ENCODE measurements around the gene TOMM70.

Gene TOMM70

DNA sequence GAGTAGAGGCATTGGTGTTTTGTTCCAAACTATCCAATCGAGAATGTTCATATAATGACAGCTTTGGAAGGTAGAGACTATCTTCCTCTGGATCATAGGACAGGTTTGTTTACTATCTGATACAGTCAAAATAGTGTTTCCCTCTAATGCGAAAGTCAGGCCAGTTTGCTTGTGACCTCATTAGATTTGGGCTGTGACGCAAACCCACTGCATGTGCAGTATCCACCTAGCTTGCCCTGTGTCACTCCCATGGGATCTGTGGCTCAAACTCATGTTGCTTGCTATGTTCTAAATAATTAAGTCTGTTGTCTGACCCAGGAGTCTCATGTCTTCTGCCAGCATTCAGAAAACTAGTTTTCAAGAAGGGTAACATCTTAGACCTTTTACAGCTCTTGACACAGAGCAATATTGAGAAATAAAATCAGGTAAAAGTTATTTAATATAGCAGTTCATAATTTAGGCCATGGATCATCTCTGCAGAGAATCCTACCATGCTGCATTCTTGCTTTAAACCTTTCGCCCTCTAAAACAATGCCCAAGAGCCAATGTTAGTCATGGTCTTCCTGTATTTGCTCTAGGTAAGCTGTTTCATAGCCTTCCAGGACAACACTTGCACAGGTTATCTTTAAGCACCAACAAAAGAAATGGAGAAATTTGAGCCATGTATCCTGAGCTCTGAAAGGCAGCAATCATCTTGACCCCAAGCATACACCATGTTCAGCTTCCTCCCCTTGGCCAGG is 40.0 kb downstream of the TOMM70 start:
- Histone ChIP-seq H3F3A (ENCODE audit: insufficient read depth, low read length) (no peaks in the 10 kb centered on the region; the same call in 1 of the 2 replicates), H3K79me2 (ENCODE audit: insufficient read depth, low read length) (no peaks in the 10 kb centered on the region), H3K9ac (ENCODE audit: low read length) (no peak overlapping the region), H3K9me3 (ENCODE audit: low read length) (no peaks in the 10 kb centered on the region), H4K20me1 (ENCODE audit: insufficient read depth, low read length) (no peaks in the 10 kb centered on the region), H3K27ac (ENCODE audit: low read depth, low read length, poor library complexity, severe bottlenecking) (no peak overlapping the region), H3K9me2 (ENCODE audit: low read depth, low read length) (no peaks in the 10 kb centered on the region), H3K4me3 (ENCODE audit: low read depth, low read length, poor library complexity, severe bottlenecking) (no peak overlapping the region), H2AFZ (ENCODE audit: low read length) (no peak overlapping the region), H3K27me3 (ENCODE audit: insufficient read depth, low read length) (no peaks in the 10 kb centered on the region), H3K4me1 (ENCODE audit: insufficient read depth, low read length, severe bottlenecking) (no peaks in the 10 kb centered on the region), H3K4me2 (ENCODE audit: low read length) (no peak overlapping the region), H3K36me3 (ENCODE audit: insufficient read depth, low read length) (peaks cover 93% of the 10 kb centered on the region)
- TF ChIP-seq EZH2 (IDR thresholded peaks at IDR 0.05; ENCODE audit: borderline replicate concordance, low read length): no peak
- TF ChIP-seq, protein P1, sequence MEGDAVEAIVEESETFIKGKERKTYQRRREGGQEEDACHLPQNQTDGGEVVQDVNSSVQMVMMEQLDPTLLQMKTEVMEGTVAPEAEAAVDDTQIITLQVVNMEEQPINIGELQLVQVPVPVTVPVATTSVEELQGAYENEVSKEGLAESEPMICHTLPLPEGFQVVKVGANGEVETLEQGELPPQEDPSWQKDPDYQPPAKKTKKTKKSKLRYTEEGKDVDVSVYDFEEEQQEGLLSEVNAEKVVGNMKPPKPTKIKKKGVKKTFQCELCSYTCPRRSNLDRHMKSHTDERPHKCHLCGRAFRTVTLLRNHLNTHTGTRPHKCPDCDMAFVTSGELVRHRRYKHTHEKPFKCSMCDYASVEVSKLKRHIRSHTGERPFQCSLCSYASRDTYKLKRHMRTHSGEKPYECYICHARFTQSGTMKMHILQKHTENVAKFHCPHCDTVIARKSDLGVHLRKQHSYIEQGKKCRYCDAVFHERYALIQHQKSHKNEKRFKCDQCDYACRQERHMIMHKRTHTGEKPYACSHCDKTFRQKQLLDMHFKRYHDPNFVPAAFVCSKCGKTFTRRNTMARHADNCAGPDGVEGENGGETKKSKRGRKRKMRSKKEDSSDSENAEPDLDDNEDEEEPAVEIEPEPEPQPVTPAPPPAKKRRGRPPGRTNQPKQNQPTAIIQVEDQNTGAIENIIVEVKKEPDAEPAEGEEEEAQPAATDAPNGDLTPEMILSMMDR (IDR thresholded peaks at IDR 0.05; ENCODE audit: low read length): no peak

DNA sequence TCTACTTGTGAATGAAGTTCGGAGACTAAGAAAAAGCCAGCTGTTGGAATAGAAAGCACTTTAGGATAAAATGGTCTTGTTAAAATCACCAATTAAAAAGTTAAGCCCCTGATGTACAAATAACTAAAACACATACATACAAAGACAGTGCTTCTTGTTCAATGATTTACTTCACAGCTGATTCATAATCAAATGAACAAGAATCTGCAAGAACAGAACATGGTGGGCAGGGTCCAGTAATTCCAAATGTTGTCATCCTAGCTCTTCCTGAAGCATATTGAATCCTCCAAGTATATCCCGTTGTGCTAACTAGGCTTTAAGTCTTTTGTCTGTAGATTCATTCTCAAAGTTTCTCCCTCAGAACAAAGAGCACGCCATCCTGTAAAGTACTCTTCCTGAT is 41.9 kb downstream of the TOMM70 start:
- TF ChIP-seq, protein P1 (IDR thresholded peaks at IDR 0.05; ENCODE audit: low read length): no peak
- TF ChIP-seq EZH2 (IDR thresholded peaks at IDR 0.05; ENCODE audit: borderline replicate concordance, low read length): no peak
- H2AFZ ChIP-seq (ENCODE audit: low read length): no peak overlapping the region
- no peaks in the 10 kb centered on the region for H3F3A ChIP-seq (ENCODE audit: insufficient read depth, low read length)
- no peaks in the 10 kb centered on the region for H3K79me2 ChIP-seq (ENCODE audit: insufficient read depth, low read length)
- H3K9me3 ChIP-seq (ENCODE audit: low read length): no peaks in the 10 kb centered on the region
- no peak overlapping the region for H3K9ac ChIP-seq (ENCODE audit: low read length)
- peaks cover 93% of the 10 kb centered on the region for H3K36me3 ChIP-seq (ENCODE audit: insufficient read depth, low read length)
- no peak overlapping the region for H3K27ac ChIP-seq (ENCODE audit: low read depth, low read length, poor library complexity, severe bottlenecking)
- H3K4me3 ChIP-seq (ENCODE audit: low read depth, low read length, poor library complexity, severe bottlenecking): no peak overlapping the region
- no peaks in the 10 kb centered on the region for H3K27me3 ChIP-seq (ENCODE audit: insufficient read depth, low read length)
- no peaks in the 10 kb centered on the region for H4K20me1 ChIP-seq (ENCODE audit: insufficient read depth, low read length)
- no peaks in the 10 kb centered on the region for H3K4me1 ChIP-seq (ENCODE audit: insufficient read depth, low read length, severe bottlenecking)
- H3K9me2 ChIP-seq (ENCODE audit: low read depth, low read length): no peaks in the 10 kb centered on the region
- no peak overlapping the region for H3K4me2 ChIP-seq (ENCODE audit: low read length)

DNA sequence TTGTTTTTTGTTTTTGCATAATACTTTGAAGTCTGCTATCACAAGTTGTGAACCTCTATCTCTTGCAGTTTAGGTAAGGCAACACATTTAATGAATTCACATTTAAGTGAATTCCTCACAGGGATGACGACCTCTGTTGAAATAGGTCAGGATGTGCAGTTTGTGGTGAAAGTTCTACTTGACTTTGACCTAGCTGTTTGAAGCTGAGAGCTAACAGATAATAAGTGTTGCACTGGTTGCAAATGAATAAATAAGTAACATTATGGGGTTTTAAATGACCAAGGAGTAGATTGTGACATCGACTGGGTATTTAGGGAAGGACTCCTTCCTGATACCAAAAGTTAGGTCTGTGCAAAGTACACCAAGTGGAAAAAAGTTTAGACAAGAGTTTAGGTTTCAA is 42.5 kb downstream of the TOMM70 start:
- Histone ChIP-seq H3F3A (ENCODE audit: insufficient read depth, low read length) (no peaks in the 10 kb centered on the region), H3K79me2 (ENCODE audit: insufficient read depth, low read length) (no peaks in the 10 kb centered on the region), H3K27ac (ENCODE audit: low read depth, low read length, poor library complexity, severe bottlenecking) (no peak overlapping the region), H3K36me3 (ENCODE audit: insufficient read depth, low read length) (peaks cover 92% of the 10 kb centered on the region), H3K27me3 (ENCODE audit: insufficient read depth, low read length) (no peaks in the 10 kb centered on the region), H3K4me1 (ENCODE audit: insufficient read depth, low read length, severe bottlenecking) (no peaks in the 10 kb centered on the region), H3K9me2 (ENCODE audit: low read depth, low read length) (no peaks in the 10 kb centered on the region), H3K4me2 (ENCODE audit: low read length) (no peak overlapping the region), H3K4me3 (ENCODE audit: low read depth, low read length, poor library complexity, severe bottlenecking) (no peak overlapping the region), H2AFZ (ENCODE audit: low read length) (no peak overlapping the region), H4K20me1 (ENCODE audit: insufficient read depth, low read length) (no peaks in the 10 kb centered on the region), H3K9ac (ENCODE audit: low read length) (no peak overlapping the region), H3K9me3 (ENCODE audit: low read length) (no peaks in the 10 kb centered on the region)
- no peak for TF ChIP-seq EZH2 (IDR thresholded peaks at IDR 0.05; ENCODE audit: borderline replicate concordance, low read length)
- TF ChIP-seq, protein P1 (IDR thresholded peaks at IDR 0.05; ENCODE audit: low read length): no peak
